Glomerular endothelial cell (primary cell): ENCODE results near the gene UNC45B. TPM values are rescaled to one million over a fixed set of nuclear protein-coding genes. Genes with fewer than 3 reads are reported as not detected.
"Not testable (repeated sequence)": the region's sequence is repeated elsewhere in the genome, so short reads cannot be mapped to it uniquely, and the experiment has no call there.

ENCODE experiments used
- DNase-seq: peaks from one replicate; pipeline ENCODE4 v3.0.0-alpha.2; 2011; ENCODE audit warnings: low read depth, low spot score; ENCODE audit errors: extremely low read depth
- total RNA-seq: library from RNA; depleted of rRNA; stranded (reverse); fragments of >200 nt; gene quantifications from 2 replicates; pipeline ENCODE4 v1.2.3, GENCODE V29; 2015

The UNC45B gene
- total RNA-seq, 1 donor from 2014 or later: 0.12 TPM

- no peak for DNase-seq
Observed at GRCh38 chr17:35169835-35170363, 22.3 kb downstream of the UNC45B start.

GRCh38 chr17:35170968-35171771 lies 23.6 kb downstream of the UNC45B start:
- peak; percentile 22 for DNase-seq

GRCh38 chr17:35171834-35172233 lies 24.2 kb downstream of the UNC45B start:
- DNase-seq: no peak

GRCh38 chr17:35172321-35172720 lies 24.7 kb downstream of the UNC45B start:
- DNase-seq: not testable (repeated sequence)

- DNase-seq: no peak
Observed at GRCh38 chr17:35174835-35175334, 27.3 kb downstream of the UNC45B start.

- DNase-seq: no peak
Observed at GRCh38 chr17:35175638-35176415, 28.2 kb downstream of the UNC45B start.

- no peak for DNase-seq
Observed at GRCh38 chr17:35176897-35177296, 29.3 kb downstream of the UNC45B start.

GRCh38 chr17:35179379-35179778 lies 31.8 kb downstream of the UNC45B start:
- DNase-seq: not testable (repeated sequence)

GRCh38 chr17:35183332-35183731 lies 35.7 kb downstream of the UNC45B start:
- no peak for DNase-seq

- no peak for DNase-seq
Observed at GRCh38 chr17:35184274-35184673, 36.7 kb downstream of the UNC45B start.

- DNase-seq: no peak
Observed at GRCh38 chr17:35185849-35186248, 38.2 kb downstream of the UNC45B start.

- DNase-seq: no peak
Observed at GRCh38 chr17:35187481-35187880, 39.9 kb downstream of the UNC45B start.

GRCh38 chr17:35188111-35188510 lies 40.5 kb downstream of the UNC45B start:
- DNase-seq: no peak

GRCh38 chr17:35189291-35189690 lies 41.7 kb downstream of the UNC45B start:
- no peak for DNase-seq

GRCh38 chr17:35191001-35191695 lies 43.5 kb downstream of the UNC45B start:
- DNase-seq: no peak

GRCh38 chr17:35192708-35193107 lies 45.1 kb downstream of the UNC45B start:
- no peak for DNase-seq

GRCh38 chr17:35194001-35194400 lies 46.4 kb downstream of the UNC45B start, which contains the start of gene SLC35G3:
SLC35G3 (minus strand) TSS chr17:35194393; CDS start chr17:35194307, 86 bp downstream.
- DNase-seq: not testable (repeated sequence)

- DNase-seq: not testable (repeated sequence)
Observed at GRCh38 chr17:35195062-35195461, 47.4 kb downstream of the UNC45B start.

- DNase-seq: not testable (repeated sequence)
Observed at GRCh38 chr17:35202582-35202981, 55.0 kb downstream of the UNC45B start.

GRCh38 chr17:35210741-35211140 lies 63.1 kb downstream of the UNC45B start:
- no peak for DNase-seq

- no peak for DNase-seq
Observed at GRCh38 chr17:35212668-35213067, 65.1 kb downstream of the UNC45B start.
